Prostate gland (tissue), 2 donors: ENCODE data around the gene NOXRED1. TPM values are rescaled to one million over a fixed set of nuclear protein-coding genes. Genes with fewer than 3 reads are reported as not detected.

Source experiments
- DNase-seq: peaks from one replicate; pipeline ENCODE4 v3.0.0-alpha.2; 2019; ENCODE audit warnings: low spot score
- H3K27ac ChIP-seq, 2 donors: fragments of 200-600 bp; sonication (generic); 2 replicates each; pipeline ENCODE4 v1.5.1; 2017 to 2019
- H3K27me3 ChIP-seq: fragments of 200-600 bp; sonication (generic); replicated peaks from 2 replicates; pipeline ENCODE4 v1.5.1; 2019; ENCODE audit not compliant: insufficient read depth
- H3K36me3 ChIP-seq, 2 donors: fragments of 200-600 bp; sonication (generic); 1 replicate in 1 of 2; 2 replicates in 1 of 2; pipeline versions ENCODE4 v1.5.1 to v1.8.1; 2017 to 2019
- H3K4me1 ChIP-seq: fragments of 200-600 bp; sonication (generic); replicated peaks from 2 replicates; pipeline ENCODE4 v1.5.1; 2019
- H3K4me3 ChIP-seq, 2 donors: fragments of 200-600 bp; sonication (generic); 2 replicates each; pipeline ENCODE4 v1.5.1; 2017 to 2019
- H3K9me3 ChIP-seq: fragments of 200-600 bp; sonication (generic); 2 replicates; pipeline ENCODE4 v1.5.1; 2017
- CTCF ChIP-seq, 4 experiments: fragments of 200-600 bp in 2 of 4; fragments of 450-650 bp in 2 of 4; sonication (generic) in 2 of 4; IDR thresholded peaks; 1 replicate in 3 of 4; 2 replicates in 1 of 4; pipeline ENCODE4 v1.5.1; 2016 to 2019; ENCODE audit warnings: antibody characterized with exemption in 4 of 4, mild to moderate bottlenecking in 2 of 4, moderate library complexity in 2 of 4
- POLR2A ChIP-seq: fragments of 450-650 bp; IDR thresholded peaks from one replicate; pipeline ENCODE4 v1.6.1; 2016; ENCODE audit warnings: antibody characterized with exemption, mild to moderate bottlenecking
- POLR2AphosphoS5 ChIP-seq: sonication (generic); formaldehyde crosslinking; IDR thresholded peaks from one replicate; pipeline ENCODE4 v1.6.1; 2017; ENCODE audit warnings: antibody characterized with exemption
- WGBS: methylation state at CpG from one replicate; pipeline ENCODE4 v1.1.5; 2018; 5-methylcytosine and 5-hydroxymethylcytosine counted together
- intact Hi-C: fragments of 100-400 bp; cut with DNase I; formaldehyde crosslinking; loops from one replicate; pipeline ENCODE4 v1.14.2; 2022
- total RNA-seq, 2 donors: library from RNA; depleted of rRNA; stranded (reverse); fragments of >200 nt; gene quantifications; one replicate each; pipeline ENCODE4 v1.1.0, GENCODE V29; 2016

NOXRED1 gene
- 1 to 10 TPM in 1 of 2 donors, not detected in 1; 3.5 TPM for total RNA-seq

GRCh38 chr14:77423423-77423822, at the start of gene NOXRED1:
TSS of gene NOXRED1 (minus strand) at chr14:77423523. CDS start at chr14:77422889, 634 bp downstream.
- Histone ChIP-seq H3K9me3 (no peaks in the 10 kb centered on the region), H3K4me1 (no peaks in the 10 kb centered on the region), H3K27ac (no peak within 1 kb of the TSS), H3K36me3 (peaks cover 10% of the 10 kb centered on the region in 2 donors), H3K4me3 (no peak within 1 kb of the TSS), H3K27me3 (no peaks in the 10 kb centered on the region)
- no peak for DNase-seq
- TF ChIP-seq CTCF (IDR thresholded peaks at IDR 0.05) (no peak), POLR2A (no peak), POLR2AphosphoS5 (no peak)
- WGBS, result 100% methylated on average over 1 of the region's 1 CpG
- intact Hi-C loops, result no loop called here

GRCh38 chr14:77470224-77470870, 47.0 kb upstream of the NOXRED1 start:
- no peak overlapping the region for H3K27ac ChIP-seq
- no peaks in the 10 kb centered on the region for H3K9me3 ChIP-seq
- H3K27me3 ChIP-seq, result no peaks in the 10 kb centered on the region
- WGBS, result 21% methylated on average over 5 of the region's 5 CpGs
- peaks cover 0 to 8% of the 10 kb centered on the region in 2 donors for H3K36me3 ChIP-seq
- no peaks in the 10 kb centered on the region for H3K4me1 ChIP-seq
- TF ChIP-seq CTCF (IDR thresholded peaks at IDR 0.05) (no peak), POLR2AphosphoS5 (peak; percentile 69)
- intact Hi-C loops, result no loop called here
- peak; percentile 44 for DNase-seq
- H3K4me3 ChIP-seq, result no peak overlapping the region

GRCh38 chr14:77469539-77469938, 46.2 kb upstream of the NOXRED1 start:
- intact Hi-C loops, result no loop called here
- H3K9me3 ChIP-seq, result no peaks in the 10 kb centered on the region
- no peak overlapping the region for H3K27ac ChIP-seq
- no peak overlapping the region for H3K4me3 ChIP-seq
- H3K27me3 ChIP-seq, result no peaks in the 10 kb centered on the region
- H3K36me3 ChIP-seq, result peaks cover 2 to 14% of the 10 kb centered on the region in 2 donors
- 92% methylated on average over 1 of the region's 1 CpG for WGBS
- TF ChIP-seq POLR2A (no peak), POLR2AphosphoS5 (no peak)
- H3K4me1 ChIP-seq, result no peaks in the 10 kb centered on the region
- no peak for DNase-seq

- intact Hi-C loops, result no loop called here
- Histone ChIP-seq H3K36me3 (peaks cover 7 to 15% of the 10 kb centered on the region in 2 donors), H3K9me3 (no peaks in the 10 kb centered on the region), H3K4me3 (no peak overlapping the region), H3K27ac (no peak overlapping the region), H3K27me3 (no peaks in the 10 kb centered on the region), H3K4me1 (no peaks in the 10 kb centered on the region)
- DNase-seq, result no peak
- WGBS, result 80% methylated on average over 14 of the region's 14 CpGs
- TF ChIP-seq POLR2A (no peak), CTCF (IDR thresholded peaks at IDR 0.05) (no peak), POLR2AphosphoS5 (no peak)
Measured at GRCh38 chr14:77469067-77469505, 45.8 kb upstream of the NOXRED1 start.

- no peak for DNase-seq
- 75% methylated on average over 5 of the region's 5 CpGs for WGBS
- Histone ChIP-seq H3K4me1 (no peaks in the 10 kb centered on the region), H3K9me3 (no peaks in the 10 kb centered on the region), H3K36me3 (peaks cover 15 to 17% of the 10 kb centered on the region in 2 donors), H3K27ac (no peak overlapping the region), H3K4me3 (no peak overlapping the region), H3K27me3 (no peaks in the 10 kb centered on the region)
- intact Hi-C loops, result no loop called here
- TF ChIP-seq POLR2AphosphoS5 (no peak), POLR2A (no peak), CTCF (IDR thresholded peaks at IDR 0.05) (no peak)
Measured at GRCh38 chr14:77467801-77468200, 44.5 kb upstream of the NOXRED1 start.
